HG02852 (cell line): ENCODE results near the gene PIEZO1.

Source experiments
- ATAC-seq: cut with Tn5 transposase; IDR thresholded peaks from one replicate; pipeline ENCODE4 v1.9.1; 2021; ENCODE audit warnings: mild to moderate bottlenecking, moderate library complexity; ENCODE audit not compliant: unreplicated experiment

The PIEZO1 gene

GRCh38 chr16:88693420-88694177 is 91.4 kb downstream of the PIEZO1 start:
- no peak for ATAC-seq

- no peak for ATAC-seq
Observed at GRCh38 chr16:88692861-88693260, 92.2 kb downstream of the PIEZO1 start.

- no peak for ATAC-seq
Observed at GRCh38 chr16:88691924-88692560, 93.0 kb downstream of the PIEZO1 start.

GRCh38 chr16:88691129-88691813 is 93.7 kb downstream of the PIEZO1 start:
- no peak for ATAC-seq

- no peak for ATAC-seq
Observed at GRCh38 chr16:88690341-88691128, 94.5 kb downstream of the PIEZO1 start.

DNA sequence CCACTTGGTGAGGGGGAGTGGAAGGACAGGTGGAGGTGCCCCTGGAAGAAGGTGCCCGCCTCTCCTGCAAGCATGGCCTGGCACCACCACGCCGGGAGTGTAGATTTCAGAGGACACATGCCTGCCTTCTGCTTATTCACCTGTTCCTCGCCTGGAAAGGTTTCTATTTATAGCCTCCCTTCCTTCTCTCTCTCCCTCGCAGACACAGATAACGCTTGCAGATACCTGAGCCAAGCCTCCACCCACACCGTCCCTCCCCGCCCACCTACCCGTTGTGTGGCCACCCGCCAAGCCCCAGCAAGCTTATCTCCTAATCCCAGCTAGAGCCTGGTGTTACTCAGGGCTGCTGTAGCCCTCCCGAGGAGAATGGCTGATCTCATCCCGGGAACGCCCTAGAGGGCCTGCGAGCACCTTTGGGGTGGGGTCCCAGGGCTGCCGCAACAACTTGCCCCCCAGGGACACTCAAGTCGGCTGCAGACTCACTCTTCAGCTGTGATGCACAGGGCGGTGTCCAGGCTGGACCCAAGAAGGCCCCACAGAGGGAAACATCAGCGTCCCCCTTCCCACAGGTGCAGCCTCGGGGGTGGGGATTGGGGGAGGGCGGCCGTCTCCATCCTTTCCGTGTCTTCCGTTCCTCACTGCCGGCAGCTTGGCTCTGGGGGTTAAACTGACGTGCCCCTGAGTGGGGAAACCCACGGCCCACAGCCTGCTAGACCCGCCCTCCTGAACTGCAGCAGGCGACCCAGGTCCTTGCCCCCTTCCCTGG is 96.8 kb downstream of the PIEZO1 start:
- ATAC-seq: no peak

DNA sequence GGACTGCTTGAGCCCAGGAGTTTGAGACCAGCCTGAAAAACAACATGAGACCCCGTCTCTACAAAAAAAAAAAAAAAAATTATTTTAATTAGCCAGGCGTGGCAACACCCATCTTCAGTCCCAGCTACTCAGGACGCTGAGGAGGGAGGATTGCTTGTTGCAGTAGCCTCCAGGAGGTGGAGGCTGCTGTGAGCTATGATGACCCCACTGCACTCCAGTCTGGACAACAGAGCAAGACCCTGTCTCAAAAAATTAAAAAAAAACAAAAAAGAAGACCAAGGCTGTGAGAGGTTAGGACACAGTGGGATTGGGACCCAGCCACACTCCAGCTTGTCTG is 97.4 kb downstream of the PIEZO1 start:
- no peak for ATAC-seq

GRCh38 chr16:88687254-88687576 is 97.8 kb downstream of the PIEZO1 start:
- ATAC-seq: no peak

DNA sequence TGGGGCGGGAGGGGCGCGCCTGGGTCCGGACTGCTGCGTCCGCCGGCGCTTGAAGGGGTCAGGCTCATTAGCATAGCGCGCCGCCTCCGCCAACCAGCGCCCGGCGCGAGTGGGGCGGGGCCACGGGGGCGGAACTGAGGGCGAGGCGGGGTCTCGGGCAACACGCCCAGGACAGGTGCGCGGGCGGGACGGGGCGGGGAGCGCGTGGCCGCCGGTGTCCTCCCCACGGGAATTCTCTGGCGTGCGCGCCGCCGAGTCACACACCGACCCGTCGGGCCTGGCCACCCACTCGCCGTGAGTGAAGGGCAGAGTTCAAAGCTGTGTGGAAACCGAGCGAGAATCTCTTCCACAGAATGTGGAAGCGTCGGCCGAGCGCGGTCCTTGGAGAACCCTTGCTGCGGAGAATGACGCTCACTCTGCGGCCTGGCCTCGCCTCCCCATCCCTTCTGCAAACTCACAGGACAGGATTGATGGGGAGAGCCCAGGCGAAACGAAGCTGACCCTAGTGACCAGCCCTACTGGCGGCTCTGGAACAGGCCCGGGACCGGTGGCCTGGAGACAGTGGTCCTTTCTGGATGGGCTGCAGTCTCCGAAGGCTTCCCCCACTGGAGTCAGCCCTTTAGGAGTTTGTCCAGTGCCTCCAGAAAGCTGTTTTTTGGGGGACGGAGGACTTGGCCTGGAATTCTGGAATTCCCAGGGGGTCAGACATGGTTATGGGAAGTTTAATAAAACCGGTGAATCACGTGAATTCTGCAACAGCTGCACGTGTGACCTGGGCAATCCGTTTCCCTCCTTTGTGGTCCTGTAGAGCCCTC is 98.4 kb downstream of the PIEZO1 start, which contains the start of gene SNAI3:
TSS of gene SNAI3 (minus strand) at position 69 of the 815 bp plus-strand sequence. CDS start 101 bp downstream, outside the sequence.
- ATAC-seq: peak; percentile 52

- ATAC-seq: peak; percentile 4
Observed at GRCh38 chr16:88686062-88686438, 99.0 kb downstream of the PIEZO1 start.

- ATAC-seq: no peak
Observed at GRCh38 chr16:88685156-88686061, 99.6 kb downstream of the PIEZO1 start.

GRCh38 chr16:88684569-88685155 is 100.4 kb downstream of the PIEZO1 start:
- ATAC-seq: no peak

DNA sequence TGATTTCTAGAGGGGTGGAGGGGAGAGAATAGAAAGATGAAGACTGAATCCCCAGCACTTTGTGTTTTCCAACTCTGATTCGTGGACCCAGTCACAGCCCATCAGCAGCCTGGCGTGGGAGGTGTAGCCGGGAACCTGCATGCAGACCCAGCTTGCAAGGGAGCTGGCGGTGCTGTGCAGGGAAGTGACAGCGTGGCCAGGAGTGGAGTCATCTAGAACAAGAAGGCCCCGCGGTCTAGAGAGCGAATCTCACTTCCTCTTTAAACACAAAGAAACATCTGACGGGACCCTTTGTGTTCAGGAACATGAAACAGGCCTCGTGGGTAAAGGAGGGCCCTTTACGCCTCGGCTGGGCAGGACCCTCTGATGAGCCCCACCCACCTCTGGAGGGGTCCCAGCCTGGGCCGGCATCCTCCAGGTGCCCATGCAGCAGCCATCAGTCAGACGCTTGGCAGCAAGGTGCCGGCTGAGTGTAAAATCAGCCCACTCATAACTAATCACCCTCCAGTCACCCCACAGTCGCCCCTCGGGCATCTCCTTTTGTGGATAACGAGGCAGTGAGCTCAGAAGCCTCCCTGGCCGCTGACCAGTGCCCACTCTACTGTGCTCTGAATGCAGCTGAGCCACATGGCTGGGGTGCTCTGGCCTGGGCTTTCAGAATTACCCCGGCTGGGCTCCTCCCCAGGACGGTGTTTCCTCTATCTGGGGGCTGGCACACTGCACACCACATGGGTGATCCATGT is 103.1 kb downstream of the PIEZO1 start:
- ATAC-seq: peak; percentile 74

- ATAC-seq: peak; percentile 6
Observed at GRCh38 chr16:88681084-88681680, 103.8 kb downstream of the PIEZO1 start.

DNA sequence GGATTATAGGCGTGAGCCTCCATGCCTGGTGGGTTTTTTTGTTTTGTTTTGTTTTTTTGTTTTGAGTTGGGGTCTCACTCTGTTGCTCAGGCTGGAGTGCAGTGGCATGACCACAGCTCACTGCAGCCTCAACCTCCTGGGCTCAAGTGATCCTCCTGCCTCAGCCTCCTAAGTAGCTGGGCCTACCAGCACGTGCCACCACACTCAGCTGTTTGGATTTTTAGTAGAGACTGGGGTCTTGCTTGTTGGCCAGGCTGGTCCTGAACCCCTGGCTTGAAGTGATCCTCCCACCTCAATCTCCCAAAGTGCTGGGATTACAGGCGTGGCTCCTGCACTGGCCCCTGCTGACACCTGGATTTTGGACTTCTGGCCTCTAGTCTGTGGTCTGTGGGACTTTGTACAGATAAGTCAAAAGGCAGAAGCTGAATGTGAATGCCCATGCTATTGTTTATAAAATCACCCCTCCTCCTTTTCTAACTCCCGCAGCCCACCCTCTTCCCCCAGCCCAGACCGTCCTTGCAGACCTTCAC is 104.4 kb downstream of the PIEZO1 start:
- ATAC-seq: no peak

DNA sequence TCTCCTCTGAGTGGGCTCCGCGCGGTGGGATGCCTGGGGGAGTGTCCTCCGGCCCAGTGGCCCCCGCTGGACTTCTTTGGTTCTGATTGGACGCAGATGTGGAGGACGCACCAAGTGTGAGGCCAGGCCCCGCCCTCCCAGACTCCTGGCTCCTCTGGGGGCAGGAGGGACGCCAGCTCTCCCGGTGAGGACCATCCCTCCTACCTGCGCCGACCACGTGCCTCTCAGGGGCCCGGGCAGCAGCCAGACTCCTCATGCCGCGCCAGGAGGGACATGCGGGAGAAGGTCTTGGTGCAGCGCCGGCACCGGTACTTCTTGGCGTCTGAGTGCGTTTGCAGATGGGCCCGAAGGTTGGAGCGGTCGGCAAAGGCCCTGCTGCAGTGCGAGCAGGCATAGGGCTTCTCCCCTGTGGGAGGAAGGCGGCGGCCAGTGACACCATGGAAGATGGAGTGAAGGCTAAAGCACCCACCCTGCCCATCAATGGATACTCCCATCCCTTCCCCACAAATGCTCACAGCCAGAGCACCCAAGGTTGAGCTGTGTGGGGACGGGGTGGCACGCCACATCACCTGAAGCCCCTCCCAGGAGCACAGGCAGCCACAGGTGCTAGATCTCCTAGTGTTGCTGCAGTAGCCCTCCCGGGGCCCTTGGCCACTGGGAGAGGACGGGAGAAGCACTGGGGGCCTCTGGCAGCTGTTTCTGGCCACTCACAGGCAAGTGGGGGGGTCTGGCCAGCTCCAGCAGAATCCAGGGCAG is 106.6 kb downstream of the PIEZO1 start:
- no peak for ATAC-seq
